GM18519 (cell line): ENCODE data around the gene PCBP3.

Experiments used
- ATAC-seq: cut with Tn5 transposase; IDR thresholded peaks from one replicate; pipeline ENCODE4 v1.9.1; 2021; ENCODE audit warnings: mild to moderate bottlenecking, moderate library complexity; ENCODE audit not compliant: unreplicated experiment, low FRiP score

PCBP3 gene

DNA sequence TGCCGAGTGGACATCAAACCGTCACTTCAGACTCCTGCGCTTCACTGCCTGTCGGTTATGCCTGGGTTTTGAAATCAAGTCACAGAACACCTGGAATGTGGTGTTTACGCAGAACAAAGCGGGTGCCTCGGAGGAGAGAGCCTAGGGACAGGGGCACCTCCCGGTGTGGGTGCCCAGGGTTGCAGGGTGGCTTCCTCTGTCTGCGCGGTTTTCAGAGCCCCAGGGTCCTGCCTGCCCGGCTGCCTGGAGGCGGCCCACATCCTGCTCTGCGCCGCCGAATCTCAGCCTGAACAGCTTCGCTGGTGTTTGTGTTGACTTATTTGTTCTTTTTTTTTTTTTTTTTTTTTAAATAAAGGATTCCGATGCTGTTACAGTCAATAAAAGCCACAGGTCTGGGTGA lies 224.6 kb downstream of the PCBP3 start:
- no peak for ATAC-seq

DNA sequence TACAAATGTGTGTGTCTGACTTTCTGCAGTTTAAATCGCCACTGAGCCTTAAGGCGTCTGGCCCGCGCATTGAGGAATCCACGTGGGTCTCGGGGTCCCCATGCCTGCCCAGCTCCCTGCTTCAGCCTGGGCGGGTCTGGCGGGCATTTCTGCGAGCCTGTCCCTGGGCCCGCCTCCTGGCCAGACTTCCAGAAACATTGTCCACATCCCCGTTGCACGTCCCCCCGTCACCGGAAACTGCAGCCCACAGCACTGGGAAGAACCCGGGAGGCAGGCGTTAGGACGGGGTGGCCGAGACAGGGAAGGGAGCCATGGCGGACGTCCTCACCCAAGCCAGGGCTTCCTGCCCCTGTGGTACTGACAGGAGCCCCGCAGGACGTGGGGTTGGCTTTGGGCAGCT lies 225.0 kb downstream of the PCBP3 start:
- no peak for ATAC-seq

GRCh38 chr21:45869121-45870007 lies 225.8 kb downstream of the PCBP3 start:
- ATAC-seq, result no peak

- ATAC-seq, result no peak
These were observed 226.9 kb downstream of the PCBP3 start for GRCh38 chr21:45870421-45870820.

DNA sequence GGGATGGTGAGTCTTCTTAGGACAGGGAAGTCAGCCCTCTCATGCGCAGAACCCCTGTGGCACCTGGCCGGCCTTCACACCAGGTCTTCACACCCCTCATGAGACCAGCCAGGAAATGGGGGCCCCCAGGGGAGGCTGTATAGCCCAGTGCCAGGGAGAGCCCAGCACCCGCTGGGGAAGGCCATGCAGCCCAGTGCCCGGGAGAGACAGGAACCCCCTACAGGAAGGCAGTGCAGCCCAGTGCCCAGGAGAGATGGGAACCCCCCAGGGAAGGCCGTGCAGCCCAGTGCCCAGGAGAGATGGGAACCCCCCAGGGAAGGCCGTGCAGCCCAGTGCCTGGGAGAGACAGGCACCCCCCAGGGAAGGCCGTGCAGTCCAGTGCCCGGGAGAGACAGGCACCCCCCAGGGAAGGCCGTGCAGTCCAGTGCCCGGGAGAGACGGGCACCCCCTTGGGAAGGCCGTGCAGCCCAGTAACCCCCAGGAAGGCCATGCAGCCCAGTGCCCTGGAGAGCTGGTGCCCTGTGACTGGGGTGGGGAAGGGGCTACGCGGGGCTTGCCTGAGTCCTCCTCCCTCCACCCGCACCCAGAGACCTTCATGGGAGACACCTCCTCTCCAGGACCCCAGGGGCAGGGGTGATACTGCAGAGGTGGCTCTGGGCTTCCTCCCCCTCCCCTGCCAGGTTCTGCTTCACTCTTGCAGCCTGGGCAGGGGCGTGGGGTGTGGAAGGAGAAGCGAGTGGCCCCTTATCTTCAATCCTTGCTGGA lies 227.5 kb downstream of the PCBP3 start:
- no peak for ATAC-seq

DNA sequence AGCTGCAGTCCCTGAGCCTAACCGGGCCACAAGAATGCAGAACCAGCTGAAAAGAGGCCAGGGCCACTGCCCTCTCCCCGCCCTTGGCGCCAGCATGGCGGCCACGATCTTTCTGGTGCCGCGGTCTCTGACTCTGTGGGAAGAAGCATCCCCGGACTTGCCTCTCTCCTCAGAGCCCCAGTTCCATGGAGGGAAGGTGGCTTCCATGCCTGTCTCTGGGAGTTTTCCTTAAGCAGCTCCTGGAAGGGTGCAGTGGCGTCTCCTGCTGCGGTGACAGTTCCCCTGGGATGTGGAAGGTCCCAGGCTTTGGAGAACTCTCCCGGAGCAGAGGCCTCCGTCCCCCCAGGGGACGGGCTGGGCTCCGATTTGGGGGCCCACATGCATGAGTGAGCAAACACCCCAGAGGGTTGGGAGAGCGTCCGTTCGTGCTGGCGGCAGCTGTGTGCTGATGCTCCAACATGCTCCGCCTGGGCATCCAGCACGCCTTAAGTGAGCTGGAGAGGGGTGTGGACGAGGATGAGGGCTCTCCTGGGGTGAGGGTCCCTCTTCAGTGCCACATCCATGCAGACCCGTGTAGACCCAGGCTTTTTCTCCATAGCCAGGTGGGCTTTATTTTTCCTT lies 228.2 kb downstream of the PCBP3 start:
- ATAC-seq, result no peak

GRCh38 chr21:45872471-45872870 lies 228.9 kb downstream of the PCBP3 start:
- no peak for ATAC-seq

DNA sequence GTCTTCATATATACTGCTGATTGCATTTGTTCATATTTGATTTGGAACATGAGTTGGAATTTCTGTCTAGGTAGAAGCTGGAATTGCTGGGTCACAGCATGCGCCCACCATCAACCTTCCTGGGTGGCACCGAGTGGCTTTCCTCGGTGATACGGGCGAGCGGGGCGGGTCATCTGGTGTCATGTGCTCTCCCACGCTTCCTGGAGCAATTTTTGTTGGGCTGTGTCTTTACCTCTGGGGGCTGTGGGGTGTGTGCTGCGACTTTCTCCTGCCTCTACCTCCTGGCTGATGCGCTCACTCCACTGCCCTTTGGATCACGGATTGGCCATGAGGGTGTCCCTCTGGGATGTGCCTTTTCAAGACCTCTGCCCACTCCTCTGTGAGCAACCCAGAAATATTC lies 229.4 kb downstream of the PCBP3 start:
- no peak for ATAC-seq

DNA sequence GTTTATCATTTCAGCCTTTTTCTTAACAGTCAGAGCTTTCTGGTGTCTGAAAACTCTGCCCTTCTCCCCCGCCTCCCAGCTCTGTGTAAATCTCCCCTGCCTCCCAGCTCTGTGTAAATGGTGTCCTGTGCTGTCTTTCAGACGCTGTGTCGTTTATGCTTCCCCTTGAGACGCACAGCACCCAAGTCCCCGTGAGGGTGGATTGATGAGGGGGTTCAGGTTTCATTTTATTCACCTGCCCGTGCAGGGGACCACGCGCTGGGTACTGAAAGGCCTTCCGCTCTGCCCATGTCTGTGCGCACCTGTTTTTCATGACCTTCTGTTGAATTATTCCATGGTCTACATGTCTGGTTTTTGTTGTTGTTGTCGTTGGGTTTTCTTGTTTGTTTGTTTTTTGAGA lies 229.9 kb downstream of the PCBP3 start:
- no peak for ATAC-seq

- ATAC-seq, result no peak
These were observed 230.3 kb downstream of the PCBP3 start for GRCh38 chr21:45873866-45874265.

GRCh38 chr21:45874716-45875415 lies 231.3 kb downstream of the PCBP3 start:
- no peak for ATAC-seq

DNA sequence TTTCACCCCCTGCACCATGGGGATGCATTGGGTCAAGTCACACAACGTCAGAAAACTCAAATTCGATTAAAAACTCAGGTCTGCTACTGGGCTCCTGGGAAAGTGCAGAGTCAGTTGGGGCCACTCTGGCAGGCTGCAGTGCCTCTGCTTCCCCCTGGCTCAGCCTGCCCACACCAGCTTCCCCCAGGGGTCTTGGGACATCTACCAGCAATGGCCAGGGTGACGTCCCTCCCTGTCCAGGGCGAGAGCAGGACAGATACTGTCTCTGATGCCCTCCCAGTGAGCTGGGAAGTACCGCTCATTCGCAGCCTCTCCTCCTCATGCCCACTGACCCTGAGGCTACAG lies 231.9 kb downstream of the PCBP3 start:
- no peak for ATAC-seq

GRCh38 chr21:45875881-45876280 lies 232.4 kb downstream of the PCBP3 start:
- ATAC-seq, result no peak

GRCh38 chr21:45876381-45877170 lies 233.1 kb downstream of the PCBP3 start:
- no peak for ATAC-seq

GRCh38 chr21:45877171-45877438 lies 233.6 kb downstream of the PCBP3 start:
- no peak for ATAC-seq

GRCh38 chr21:45877821-45878469 lies 234.4 kb downstream of the PCBP3 start:
- ATAC-seq, result no peak

DNA sequence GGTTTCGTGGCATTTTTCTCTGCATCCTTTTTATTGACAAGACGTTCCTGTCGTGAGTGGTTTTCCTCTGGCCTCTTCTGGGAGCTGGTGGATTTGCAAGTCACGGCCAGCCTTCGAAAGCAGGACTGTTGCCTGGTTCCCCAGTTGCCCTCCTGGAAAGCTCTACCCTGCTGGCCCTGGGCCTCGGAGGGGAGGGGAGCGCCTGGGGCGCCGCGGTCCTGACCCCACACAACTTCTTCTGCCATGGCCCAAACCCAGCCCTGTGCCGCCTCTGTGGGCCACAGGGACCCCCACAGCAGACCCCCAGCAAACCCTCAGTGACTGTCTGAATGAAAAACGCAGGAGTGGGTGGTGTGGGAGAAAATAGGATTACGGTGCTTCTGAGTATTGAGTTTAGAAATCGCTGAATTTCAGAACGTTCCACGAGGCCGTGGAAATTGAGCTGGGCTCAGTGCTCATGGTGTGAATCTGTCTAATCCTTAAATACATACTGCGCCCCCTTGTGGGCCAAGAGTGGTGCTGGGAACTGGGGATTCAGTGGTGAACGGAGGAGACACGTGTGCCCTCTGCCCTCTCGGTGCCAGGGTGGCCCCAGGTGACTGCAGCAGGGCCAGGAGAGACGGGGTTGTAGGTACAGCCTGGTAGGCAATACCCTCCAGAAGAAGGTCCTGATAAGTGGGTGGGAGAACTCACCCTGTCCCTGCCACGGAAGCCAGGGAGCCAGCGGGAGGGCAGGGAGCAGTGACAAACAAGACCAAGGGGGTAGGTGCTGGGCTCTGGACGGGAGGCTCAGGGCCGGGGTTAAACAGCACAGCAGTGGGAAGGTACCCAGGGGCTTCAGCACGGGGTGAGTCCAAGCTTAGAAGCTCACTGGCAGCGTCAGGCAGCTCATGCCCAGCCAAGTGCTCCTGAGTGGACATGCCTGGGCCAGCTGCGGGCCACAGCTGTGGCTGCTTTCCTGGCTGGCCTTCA lies 236.9 kb downstream of the PCBP3 start:
- no peak for ATAC-seq

DNA sequence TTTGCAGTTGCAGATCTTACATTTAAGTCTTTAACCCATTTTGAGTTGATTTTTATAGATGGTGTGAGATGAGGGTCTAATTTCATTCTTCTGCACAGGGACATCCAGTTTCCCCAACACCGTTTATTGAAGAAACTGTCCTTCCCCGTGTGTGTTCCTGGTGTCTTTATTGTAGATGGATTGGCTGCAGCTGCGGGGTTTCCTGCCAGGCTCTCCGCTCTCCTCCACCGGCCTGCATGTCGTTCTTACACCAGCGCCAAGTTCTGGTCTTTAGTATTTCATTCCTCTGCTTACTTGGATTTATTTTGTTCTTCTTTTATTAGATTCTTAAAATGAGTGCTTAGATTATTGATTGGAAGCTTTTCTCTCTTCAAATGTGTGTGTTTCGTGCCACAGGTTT lies 239.1 kb downstream of the PCBP3 start:
- no peak for ATAC-seq

DNA sequence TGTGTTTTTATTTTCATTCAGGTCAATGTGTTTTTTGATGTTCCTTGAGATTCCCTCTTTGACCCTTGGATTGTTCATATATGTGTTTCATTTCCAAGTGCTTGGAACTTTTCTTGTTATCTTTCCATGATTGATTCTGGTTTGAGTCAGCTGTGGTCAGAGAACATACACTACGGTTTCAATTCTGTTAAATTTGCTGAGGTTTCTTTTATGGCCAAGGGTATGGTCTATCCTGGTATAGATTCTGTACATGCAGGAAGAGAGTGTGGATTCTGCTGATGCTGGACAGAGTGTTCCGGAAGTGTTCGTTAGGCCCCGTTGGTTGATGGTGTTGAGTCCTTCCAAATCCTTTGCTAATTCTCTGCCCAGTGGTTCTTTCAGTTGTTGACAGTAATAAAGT lies 239.6 kb downstream of the PCBP3 start:
- no peak for ATAC-seq
